HepG2 (cell line): ENCODE measurements around the gene PTGIS. TPM values are rescaled to one million over a fixed set of nuclear protein-coding genes. Genes with fewer than 3 reads are reported as not detected.

ENCODE experiments used
- AGO1 ChIP-seq: fragments of 200-400 bp; formaldehyde crosslinking; IDR thresholded peaks from 2 replicates; pipeline ENCODE4 v1.6.1; 2017; ENCODE audit warnings: mild to moderate bottlenecking, low read depth, low read length, moderate library complexity; ENCODE audit not compliant: poor library complexity, severe bottlenecking
- NFIB ChIP-seq: sonication (generic); formaldehyde crosslinking; IDR thresholded peaks from 2 replicates; pipeline ENCODE4 v1.9.0; 2021; ENCODE audit warnings: missing genetic modification reagents, mild to moderate bottlenecking, borderline replicate concordance
- NRL ChIP-seq: sonication (generic); formaldehyde crosslinking; IDR thresholded peaks from 2 replicates; pipeline ENCODE4 v1.5.0; 2020; ENCODE audit warnings: missing genetic modification reagents, mild to moderate bottlenecking, moderate library complexity, borderline replicate concordance
- POGZ ChIP-seq: sonication (generic); formaldehyde crosslinking; IDR thresholded peaks from 2 replicates; pipeline ENCODE4 v1.4.0; 2020; ENCODE audit warnings: mild to moderate bottlenecking, missing genetic modification reagents
- TRIM24 ChIP-seq: sonication (generic); formaldehyde crosslinking; IDR thresholded peaks from 2 replicates; pipeline ENCODE4 v1.8.0; 2022; ENCODE audit warnings: mild to moderate bottlenecking, missing genetic modification reagents
- ZNF121 ChIP-seq: sonication (generic); formaldehyde crosslinking; IDR thresholded peaks from 2 replicates; pipeline ENCODE4 v1.5.0; 2020; ENCODE audit warnings: mild to moderate bottlenecking, missing genetic modification reagents
- ZNF569 ChIP-seq: sonication (generic); formaldehyde crosslinking; IDR thresholded peaks from 2 replicates; pipeline ENCODE4 v1.5.0; 2020; ENCODE audit warnings: mild to moderate bottlenecking, missing genetic modification reagents, moderate library complexity, borderline replicate concordance
- ZNF724P ChIP-seq: sonication (generic); formaldehyde crosslinking; IDR thresholded peaks from 2 replicates; pipeline ENCODE4 v1.8.0; 2022; ENCODE audit warnings: missing genetic modification reagents, borderline replicate concordance
- polyA plus RNA-seq, 8 experiments: library from polyadenylated mRNA; depleted of rRNA in 3 of 8; stranded (reverse) in 7 of 8; unstranded in 1 of 8; fragments of >200 nt; fragmentation: Illumina TruSeq in 4 of 8; extraction: Trizol in 4 of 8; gene quantifications; 2 replicates each; pipeline versions ENCODE4 v1.2.1 to v1.2.3, GENCODE V29; 2011 to 2016; ENCODE audit warnings: low read depth in 4 of 8, missing spikeins in 1 of 8, mixed read lengths in 1 of 8; ENCODE audit not compliant: insufficient read depth in 1 of 8
- total RNA-seq, 5 experiments: library from RNA; depleted of rRNA; stranded (reverse); fragments of >200 nt; fragmentation: Illumina TruSeq; extraction: Trizol; gene quantifications; 2 replicates each; pipeline ENCODE4 v1.2.3, GENCODE V29; 2016; ENCODE audit warnings: low read depth in 1 of 5
- TF ChIP-seq, protein P1 (sequence below): sonication (generic); formaldehyde crosslinking; IDR thresholded peaks from 2 replicates; pipeline ENCODE4 v1.5.0; 2020; ENCODE audit warnings: mild to moderate bottlenecking, missing genetic modification reagents
- TF ChIP-seq, protein P2 (sequence below): sonication (generic); formaldehyde crosslinking; IDR thresholded peaks from 2 replicates; pipeline ENCODE4 v1.4.0; 2020; ENCODE audit warnings: missing genetic modification reagents
- TF ChIP-seq, protein P3 (sequence below): sonication (generic); formaldehyde crosslinking; IDR thresholded peaks from 2 replicates; pipeline ENCODE4 v1.9.0; 2021; ENCODE audit warnings: missing genetic modification reagents, borderline replicate concordance
- TF ChIP-seq, protein P4 (sequence below): sonication (generic); formaldehyde crosslinking; IDR thresholded peaks from 2 replicates; pipeline ENCODE4 v1.4.0; 2020; ENCODE audit warnings: mild to moderate bottlenecking, low read depth, missing genetic modification reagents
- TF ChIP-seq, protein P5 (sequence below): sonication (generic); formaldehyde crosslinking; IDR thresholded peaks from 2 replicates; pipeline ENCODE4 v1.4.0; 2020; ENCODE audit warnings: missing genetic modification reagents, mild to moderate bottlenecking, borderline replicate concordance
- TF ChIP-seq, protein P6 (sequence below): sonication (generic); formaldehyde crosslinking; IDR thresholded peaks from 2 replicates; pipeline ENCODE4 v1.4.0; 2020; ENCODE audit warnings: missing genetic modification reagents, low read depth, mild to moderate bottlenecking, borderline replicate concordance

The PTGIS gene
- total and polyA plus RNA-seq, 2 of the 13 experiments (the other 11 are each of a cell fraction or from before 2014, with no cell fraction given): not detected

DNA sequence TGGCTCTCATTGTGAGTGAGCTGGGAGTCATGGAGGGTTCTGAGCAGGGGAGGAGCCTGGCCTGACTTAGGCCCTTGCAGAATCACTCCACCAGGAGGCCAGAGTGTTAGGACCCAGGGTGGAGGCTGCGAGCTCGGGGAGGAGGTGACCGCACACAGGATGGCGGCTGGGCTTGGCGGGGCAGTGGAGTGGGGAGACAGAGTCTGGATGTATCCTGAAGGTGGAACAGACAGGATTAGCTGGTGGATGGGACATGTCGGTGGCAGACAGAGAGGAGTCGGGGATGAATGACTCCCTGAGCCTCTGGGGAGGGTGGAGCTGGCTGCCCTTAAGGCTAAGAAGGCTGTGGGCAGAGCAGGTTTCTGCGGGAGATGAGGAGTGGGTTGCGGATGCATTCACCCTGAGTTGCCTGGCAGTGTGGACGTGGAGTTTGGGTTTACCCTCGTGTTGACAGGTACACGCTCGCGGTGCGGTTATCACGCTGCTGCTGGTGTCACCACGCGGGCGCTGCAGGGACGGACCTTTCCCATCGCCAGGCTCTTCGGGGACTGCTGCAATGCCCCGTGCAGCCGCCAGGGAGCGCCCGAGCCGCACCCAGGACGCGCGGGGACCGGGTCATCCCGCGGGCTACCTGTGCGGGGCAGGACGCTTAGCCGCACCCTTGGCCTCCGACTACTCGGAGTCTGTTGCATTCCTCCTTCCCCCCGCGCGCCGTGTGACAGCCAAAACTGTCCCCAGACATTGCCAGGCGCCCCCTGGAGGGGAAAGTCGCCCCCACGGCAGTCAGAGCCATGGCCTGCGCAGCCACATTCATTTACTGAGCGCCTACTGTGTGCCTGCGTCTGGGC is 43.0 kb upstream of the PTGIS start (continued):
- TF ChIP-seq, protein P1, sequence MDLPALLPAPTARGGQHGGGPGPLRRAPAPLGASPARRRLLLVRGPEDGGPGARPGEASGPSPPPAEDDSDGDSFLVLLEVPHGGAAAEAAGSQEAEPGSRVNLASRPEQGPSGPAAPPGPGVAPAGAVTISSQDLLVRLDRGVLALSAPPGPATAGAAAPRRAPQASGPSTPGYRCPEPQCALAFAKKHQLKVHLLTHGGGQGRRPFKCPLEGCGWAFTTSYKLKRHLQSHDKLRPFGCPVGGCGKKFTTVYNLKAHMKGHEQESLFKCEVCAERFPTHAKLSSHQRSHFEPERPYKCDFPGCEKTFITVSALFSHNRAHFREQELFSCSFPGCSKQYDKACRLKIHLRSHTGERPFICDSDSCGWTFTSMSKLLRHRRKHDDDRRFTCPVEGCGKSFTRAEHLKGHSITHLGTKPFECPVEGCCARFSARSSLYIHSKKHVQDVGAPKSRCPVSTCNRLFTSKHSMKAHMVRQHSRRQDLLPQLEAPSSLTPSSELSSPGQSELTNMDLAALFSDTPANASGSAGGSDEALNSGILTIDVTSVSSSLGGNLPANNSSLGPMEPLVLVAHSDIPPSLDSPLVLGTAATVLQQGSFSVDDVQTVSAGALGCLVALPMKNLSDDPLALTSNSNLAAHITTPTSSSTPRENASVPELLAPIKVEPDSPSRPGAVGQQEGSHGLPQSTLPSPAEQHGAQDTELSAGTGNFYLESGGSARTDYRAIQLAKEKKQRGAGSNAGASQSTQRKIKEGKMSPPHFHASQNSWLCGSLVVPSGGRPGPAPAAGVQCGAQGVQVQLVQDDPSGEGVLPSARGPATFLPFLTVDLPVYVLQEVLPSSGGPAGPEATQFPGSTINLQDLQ (CRISPR knock-in tag): peak; percentile 98
- TF ChIP-seq, protein P2, sequence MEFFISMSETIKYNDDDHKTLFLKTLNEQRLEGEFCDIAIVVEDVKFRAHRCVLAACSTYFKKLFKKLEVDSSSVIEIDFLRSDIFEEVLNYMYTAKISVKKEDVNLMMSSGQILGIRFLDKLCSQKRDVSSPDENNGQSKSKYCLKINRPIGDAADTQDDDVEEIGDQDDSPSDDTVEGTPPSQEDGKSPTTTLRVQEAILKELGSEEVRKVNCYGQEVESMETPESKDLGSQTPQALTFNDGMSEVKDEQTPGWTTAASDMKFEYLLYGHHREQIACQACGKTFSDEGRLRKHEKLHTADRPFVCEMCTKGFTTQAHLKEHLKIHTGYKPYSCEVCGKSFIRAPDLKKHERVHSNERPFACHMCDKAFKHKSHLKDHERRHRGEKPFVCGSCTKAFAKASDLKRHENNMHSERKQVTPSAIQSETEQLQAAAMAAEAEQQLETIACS (CRISPR knock-in tag): peak; percentile 56; the same call in 1 of the 2 replicates
- peak; percentile 48 for TF ChIP-seq ZNF121 (CRISPR knock-in tag)
- TF ChIP-seq, protein P3, sequence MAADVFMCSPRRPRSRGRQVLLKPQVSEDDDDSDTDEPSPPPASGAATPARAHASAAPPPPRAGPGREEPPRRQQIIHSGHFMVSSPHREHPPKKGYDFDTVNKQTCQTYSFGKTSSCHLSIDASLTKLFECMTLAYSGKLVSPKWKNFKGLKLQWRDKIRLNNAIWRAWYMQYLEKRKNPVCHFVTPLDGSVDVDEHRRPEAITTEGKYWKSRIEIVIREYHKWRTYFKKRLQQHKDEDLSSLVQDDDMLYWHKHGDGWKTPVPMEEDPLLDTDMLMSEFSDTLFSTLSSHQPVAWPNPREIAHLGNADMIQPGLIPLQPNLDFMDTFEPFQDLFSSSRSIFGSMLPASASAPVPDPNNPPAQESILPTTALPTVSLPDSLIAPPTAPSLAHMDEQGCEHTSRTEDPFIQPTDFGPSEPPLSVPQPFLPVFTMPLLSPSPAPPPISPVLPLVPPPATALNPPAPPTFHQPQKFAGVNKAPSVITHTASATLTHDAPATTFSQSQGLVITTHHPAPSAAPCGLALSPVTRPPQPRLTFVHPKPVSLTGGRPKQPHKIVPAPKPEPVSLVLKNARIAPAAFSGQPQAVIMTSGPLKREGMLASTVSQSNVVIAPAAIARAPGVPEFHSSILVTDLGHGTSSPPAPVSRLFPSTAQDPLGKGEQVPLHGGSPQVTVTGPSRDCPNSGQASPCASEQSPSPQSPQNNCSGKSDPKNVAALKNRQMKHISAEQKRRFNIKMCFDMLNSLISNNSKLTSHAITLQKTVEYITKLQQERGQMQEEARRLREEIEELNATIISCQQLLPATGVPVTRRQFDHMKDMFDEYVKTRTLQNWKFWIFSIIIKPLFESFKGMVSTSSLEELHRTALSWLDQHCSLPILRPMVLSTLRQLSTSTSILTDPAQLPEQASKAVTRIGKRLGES (CRISPR knock-in tag): no peak
- peak; percentile 71 for TF ChIP-seq NRL
- TF ChIP-seq, protein P4, sequence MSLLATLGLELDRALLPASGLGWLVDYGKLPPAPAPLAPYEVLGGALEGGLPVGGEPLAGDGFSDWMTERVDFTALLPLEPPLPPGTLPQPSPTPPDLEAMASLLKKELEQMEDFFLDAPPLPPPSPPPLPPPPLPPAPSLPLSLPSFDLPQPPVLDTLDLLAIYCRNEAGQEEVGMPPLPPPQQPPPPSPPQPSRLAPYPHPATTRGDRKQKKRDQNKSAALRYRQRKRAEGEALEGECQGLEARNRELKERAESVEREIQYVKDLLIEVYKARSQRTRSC (CRISPR knock-in tag): no peak; the same call in 1 of the 2 replicates
- TF ChIP-seq ZNF569 (CRISPR knock-in tag): no peak; the same call in 1 of the 2 replicates
- TF ChIP-seq TRIM24 (CRISPR knock-in tag): peak; percentile 9; the same call in 1 of the 2 replicates
- TF ChIP-seq AGO1: peak; percentile 81
- TF ChIP-seq, protein P5, sequence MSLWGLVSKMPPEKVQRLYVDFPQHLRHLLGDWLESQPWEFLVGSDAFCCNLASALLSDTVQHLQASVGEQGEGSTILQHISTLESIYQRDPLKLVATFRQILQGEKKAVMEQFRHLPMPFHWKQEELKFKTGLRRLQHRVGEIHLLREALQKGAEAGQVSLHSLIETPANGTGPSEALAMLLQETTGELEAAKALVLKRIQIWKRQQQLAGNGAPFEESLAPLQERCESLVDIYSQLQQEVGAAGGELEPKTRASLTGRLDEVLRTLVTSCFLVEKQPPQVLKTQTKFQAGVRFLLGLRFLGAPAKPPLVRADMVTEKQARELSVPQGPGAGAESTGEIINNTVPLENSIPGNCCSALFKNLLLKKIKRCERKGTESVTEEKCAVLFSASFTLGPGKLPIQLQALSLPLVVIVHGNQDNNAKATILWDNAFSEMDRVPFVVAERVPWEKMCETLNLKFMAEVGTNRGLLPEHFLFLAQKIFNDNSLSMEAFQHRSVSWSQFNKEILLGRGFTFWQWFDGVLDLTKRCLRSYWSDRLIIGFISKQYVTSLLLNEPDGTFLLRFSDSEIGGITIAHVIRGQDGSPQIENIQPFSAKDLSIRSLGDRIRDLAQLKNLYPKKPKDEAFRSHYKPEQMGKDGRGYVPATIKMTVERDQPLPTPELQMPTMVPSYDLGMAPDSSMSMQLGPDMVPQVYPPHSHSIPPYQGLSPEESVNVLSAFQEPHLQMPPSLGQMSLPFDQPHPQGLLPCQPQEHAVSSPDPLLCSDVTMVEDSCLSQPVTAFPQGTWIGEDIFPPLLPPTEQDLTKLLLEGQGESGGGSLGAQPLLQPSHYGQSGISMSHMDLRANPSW (CRISPR knock-in tag): peak; percentile 65; the same call in 1 of the 2 replicates
- TF ChIP-seq, protein P6, sequence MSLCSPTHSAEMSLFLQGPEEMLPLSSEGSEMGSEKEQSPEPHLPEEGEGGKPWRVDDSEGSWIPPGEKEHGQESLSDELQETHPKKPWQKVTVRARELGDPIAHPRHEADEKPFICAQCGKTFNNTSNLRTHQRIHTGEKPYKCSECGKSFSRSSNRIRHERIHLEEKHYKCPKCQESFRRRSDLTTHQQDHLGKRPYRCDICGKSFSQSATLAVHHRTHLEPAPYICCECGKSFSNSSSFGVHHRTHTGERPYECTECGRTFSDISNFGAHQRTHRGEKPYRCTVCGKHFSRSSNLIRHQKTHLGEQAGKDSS (CRISPR knock-in tag): peak; percentile 97
- TF ChIP-seq NFIB (CRISPR knock-in tag): no peak
- peak; percentile 89; the same call in 1 of the 2 replicates for TF ChIP-seq ZNF724P (CRISPR knock-in tag)
- peak; percentile 92 for TF ChIP-seq POGZ (CRISPR knock-in tag)
